ENCODE measurements around the gene P2RY11. TPM values are rescaled to one million over a fixed set of nuclear protein-coding genes. Genes with fewer than 3 reads are reported as not detected.

The P2RY11 gene
- total and polyA plus RNA-seq, 12 donors, result 4.2 to 13.8 (median 6.4) TPM

DNA sequence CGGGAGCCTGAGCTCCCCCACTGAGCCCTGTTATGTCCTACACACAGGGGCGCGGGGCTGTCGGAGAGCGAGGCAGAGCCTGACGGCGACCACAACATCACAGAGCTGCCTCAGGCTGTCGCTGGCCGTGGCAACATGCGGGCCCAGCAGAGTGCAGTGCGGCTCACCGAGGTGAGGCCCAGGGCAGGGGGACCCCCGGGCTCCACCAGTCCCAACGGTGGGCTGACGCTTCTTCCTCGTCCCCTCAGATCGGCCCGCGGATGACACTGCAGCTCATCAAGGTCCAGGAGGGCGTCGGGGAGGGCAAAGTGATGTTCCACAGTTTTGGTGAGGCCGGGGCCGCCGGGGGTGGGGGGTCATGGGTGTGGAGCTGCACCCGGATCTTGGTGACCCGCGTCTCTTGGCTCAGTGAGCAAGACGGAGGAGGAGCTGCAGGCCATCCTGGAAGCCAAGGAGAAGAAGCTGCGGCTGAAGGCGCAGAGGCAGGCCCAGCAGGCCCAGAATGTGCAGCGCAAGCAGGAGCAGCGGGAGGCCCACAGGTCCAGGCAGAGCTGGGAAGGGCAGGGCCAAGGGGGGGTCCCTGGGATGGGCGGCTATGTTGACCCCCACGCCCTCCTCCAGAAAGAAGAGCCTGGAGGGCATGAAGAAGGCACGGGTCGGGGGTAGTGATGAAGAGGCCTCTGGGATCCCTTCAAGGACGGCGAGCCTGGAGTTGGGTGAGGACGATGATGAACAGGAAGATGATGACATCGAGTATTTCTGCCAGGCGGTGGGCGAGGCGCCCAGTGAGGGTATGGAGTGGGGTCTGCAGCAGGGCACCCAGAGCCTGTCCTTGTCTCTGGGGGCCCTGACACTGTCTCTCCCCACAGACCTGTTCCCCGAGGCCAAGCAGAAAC lies 1.2 kb upstream of the P2RY11 start:
- H3K36me3 ChIP-seq, result peaks cover 4 to 67% (median 38%) of the 10 kb centered on the region in 9 donors
- ATAC-seq, result no peak
- no peaks in the 10 kb centered on the region for H3K9me3 ChIP-seq
- peak overlapping the region in 1 of 10 donors; percentile 78 for H3K27ac ChIP-seq
- no peak overlapping the region for H3K4me3 ChIP-seq
- TF ChIP-seq, protein P1, sequence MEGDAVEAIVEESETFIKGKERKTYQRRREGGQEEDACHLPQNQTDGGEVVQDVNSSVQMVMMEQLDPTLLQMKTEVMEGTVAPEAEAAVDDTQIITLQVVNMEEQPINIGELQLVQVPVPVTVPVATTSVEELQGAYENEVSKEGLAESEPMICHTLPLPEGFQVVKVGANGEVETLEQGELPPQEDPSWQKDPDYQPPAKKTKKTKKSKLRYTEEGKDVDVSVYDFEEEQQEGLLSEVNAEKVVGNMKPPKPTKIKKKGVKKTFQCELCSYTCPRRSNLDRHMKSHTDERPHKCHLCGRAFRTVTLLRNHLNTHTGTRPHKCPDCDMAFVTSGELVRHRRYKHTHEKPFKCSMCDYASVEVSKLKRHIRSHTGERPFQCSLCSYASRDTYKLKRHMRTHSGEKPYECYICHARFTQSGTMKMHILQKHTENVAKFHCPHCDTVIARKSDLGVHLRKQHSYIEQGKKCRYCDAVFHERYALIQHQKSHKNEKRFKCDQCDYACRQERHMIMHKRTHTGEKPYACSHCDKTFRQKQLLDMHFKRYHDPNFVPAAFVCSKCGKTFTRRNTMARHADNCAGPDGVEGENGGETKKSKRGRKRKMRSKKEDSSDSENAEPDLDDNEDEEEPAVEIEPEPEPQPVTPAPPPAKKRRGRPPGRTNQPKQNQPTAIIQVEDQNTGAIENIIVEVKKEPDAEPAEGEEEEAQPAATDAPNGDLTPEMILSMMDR (IDR thresholded peaks at IDR 0.05), result no peak
- H3K27me3 ChIP-seq, result no peaks in the 10 kb centered on the region
- intact Hi-C loops (cut with DNase I), result loop anchor here in 3 of 10 donors (5.0 to 10.0 kb wide), 3 partner anchors 124 to 178 kb away; partner anchors contain the start of genes OLFM2 (in 1 of the 3) and S1PR2 (in 1 of the 3)
- DNase-seq, result no peak
- H3K4me1 ChIP-seq, result peaks cover 5 to 57% (median 19%) of the 10 kb centered on the region in 9 donors
- 92% methylated on average over 43 to 44 of the region's 44 CpGs for WGBS, 2 donors

DNA sequence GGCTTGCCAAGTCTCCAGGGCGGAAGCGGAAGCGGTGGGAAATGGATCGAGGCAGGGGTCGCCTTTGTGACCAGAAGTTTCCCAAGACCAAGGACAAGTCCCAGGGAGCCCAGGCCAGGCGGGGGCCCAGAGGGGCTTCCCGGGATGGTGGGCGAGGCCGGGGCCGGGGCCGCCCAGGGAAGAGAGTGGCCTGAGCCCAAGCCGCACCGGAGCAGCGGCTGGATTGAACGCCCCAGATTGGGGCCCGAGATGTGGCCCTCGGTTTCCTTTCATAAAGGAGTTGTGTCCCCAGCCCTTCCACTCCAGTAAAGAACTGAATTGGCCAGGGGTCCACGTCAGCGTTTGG lies 548 bp upstream of the P2RY11 start:
- ATAC-seq, result no peak
- Histone ChIP-seq H3K9me3 (no peaks in the 10 kb centered on the region), H3K4me1 (peaks cover 5 to 51% (median 14%) of the 10 kb centered on the region in 9 donors), H3K27ac (peak overlapping the region in 1 of 10 donors; percentile 78), H3K27me3 (no peaks in the 10 kb centered on the region), H3K36me3 (peaks cover 4 to 73% (median 44%) of the 10 kb centered on the region in 9 donors), H3K4me3 (no peak overlapping the region)
- TF ChIP-seq, protein P1 (IDR thresholded peaks at IDR 0.05), result no peak
- intact Hi-C loops (cut with DNase I), result loop anchor here in 3 of 10 donors (5.0 to 10.0 kb wide), 3 partner anchors 124 to 179 kb away; partner anchors contain the start of genes OLFM2 (in 1 of the 3) and S1PR2 (in 1 of the 3)
- no peak for DNase-seq
- 92 to 95% methylated on average over 19 of the region's 19 CpGs for WGBS, 2 donors

DNA sequence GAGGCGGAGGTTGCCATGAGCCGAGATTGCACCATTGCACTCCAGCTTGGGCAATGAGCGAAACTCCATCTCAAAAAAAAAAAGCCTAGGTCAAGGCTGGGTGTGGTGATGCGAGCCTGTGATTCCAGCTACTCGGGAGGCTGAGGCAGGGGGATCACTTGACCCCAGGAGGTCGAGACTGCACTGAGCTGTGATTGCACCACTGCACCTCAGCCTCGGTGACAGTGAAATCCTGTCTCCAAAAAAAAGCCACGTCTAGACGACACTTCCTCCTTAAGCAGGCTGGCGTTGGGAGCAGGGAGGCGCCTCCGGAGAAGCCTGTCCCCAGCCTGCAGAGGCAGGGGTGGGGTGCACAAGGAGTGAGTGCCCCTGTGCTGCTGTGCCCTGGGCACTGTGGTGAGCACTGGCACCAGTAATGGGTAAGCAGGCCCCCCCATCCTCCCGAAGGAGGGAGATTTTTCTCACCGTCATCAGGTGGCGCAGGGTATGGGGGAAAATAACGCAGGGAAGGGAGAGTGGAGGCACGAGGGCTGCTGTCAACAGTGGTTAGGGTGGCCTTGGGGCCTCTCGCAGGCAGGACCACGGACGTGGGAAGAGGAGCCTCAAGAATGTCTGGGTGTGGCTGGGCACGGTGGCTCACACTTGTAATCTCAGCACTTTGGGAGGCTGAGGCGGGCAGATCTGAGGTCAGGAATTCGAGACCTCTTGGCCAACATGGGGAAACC lies 706 bp downstream of the P2RY11 start:
- 53 to 65% methylated on average over 23 of the region's 23 CpGs for WGBS, 2 donors

More for the DNA sequence above, 706 bp downstream of the P2RY11 start:
- Histone ChIP-seq H3K4me3 (peak overlapping the region in 1 of 10 donors; percentile 37), H3K36me3 (peaks cover 4 to 85% (median 56%) of the 10 kb centered on the region in 9 donors), H3K9me3 (no peaks in the 10 kb centered on the region), H3K27me3 (no peaks in the 10 kb centered on the region), H3K4me1 (peaks cover under 1 to 43% (median 5%) of the 10 kb centered on the region in 9 donors), H3K27ac (peak overlapping the region in 2 of 10 donors; percentile 21 to 78)
- intact Hi-C loops (cut with DNase I), result loop anchor here in 3 of 10 donors (5.0 to 10.0 kb wide), 3 partner anchors 123 to 180 kb away; partner anchors contain the start of genes OLFM2 (in 1 of the 3) and S1PR2 (in 1 of the 3)
- peak in 3 of 8 donors; percentile 5 to 14 (median 8) for ATAC-seq
- DNase-seq, result no peak
- TF ChIP-seq, protein P1 (IDR thresholded peaks at IDR 0.05), result no peak

Data from heart right ventricle (tissue), 16 donors.